NK-92 treated with Interleukin-12 subunit alpha and Interleukin-12 subunit beta, amount 100 ng/mL, for 24 hours (cell line): Measurements from ENCODE around the gene PRKCA.
"Not testable (repeated sequence)": the region's sequence is repeated elsewhere in the genome, so short reads cannot be mapped to it uniquely, and the experiment has no call there.

ENCODE experiments used
- DNase-seq: peaks from one replicate; lab custom pipeline; 2025; lab: John Stamatoyannopoulos, UW

The PRKCA gene

DNA sequence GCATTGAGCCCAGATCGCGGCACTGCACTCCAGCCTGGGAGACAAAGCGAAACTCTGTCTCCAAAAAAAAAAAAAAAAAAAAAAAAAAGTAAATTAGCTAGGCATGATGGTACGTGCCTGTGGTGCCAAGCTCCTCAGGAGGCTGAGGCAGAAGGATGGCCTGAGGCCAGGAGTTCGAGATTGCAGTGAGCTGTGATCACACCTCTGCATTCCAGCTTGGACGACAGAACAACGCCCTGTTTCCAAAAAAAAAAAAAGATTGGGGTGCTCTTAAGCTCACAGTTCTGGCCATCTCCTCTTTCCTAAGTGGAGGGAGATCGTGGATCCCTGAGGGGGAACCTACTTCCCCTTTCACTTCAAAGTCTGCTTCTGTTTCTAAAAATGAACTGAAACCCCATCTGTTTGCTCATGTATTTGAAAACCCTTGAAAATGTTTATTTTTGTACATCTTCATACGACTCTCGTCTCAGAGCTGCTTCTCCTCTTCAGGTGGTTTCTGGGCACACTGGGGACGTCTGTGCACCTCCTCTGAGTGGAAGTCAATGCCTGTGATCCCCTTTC lies 138.8 kb downstream of the PRKCA start:
- no peak for DNase-seq

DNA sequence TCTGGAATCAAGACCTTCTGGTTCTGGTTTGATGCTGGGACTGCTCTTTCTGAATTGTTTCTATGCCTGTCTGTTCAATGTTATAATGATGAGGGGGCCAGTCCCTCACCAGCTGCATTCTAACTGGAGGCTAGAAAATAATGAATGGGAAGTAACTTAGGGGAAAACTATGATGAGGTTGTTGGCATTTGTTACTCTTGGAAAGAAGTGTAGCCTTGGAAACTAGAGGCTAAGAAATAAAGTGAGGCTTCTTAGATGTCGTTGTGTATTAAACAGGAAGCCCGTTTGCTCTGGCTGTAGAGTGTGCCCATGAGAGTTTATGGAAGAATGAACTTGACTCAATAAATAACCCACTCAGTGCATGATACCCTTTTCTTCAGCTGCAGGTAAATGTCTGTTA lies 140.8 kb downstream of the PRKCA start:
- DNase-seq = no peak

DNA sequence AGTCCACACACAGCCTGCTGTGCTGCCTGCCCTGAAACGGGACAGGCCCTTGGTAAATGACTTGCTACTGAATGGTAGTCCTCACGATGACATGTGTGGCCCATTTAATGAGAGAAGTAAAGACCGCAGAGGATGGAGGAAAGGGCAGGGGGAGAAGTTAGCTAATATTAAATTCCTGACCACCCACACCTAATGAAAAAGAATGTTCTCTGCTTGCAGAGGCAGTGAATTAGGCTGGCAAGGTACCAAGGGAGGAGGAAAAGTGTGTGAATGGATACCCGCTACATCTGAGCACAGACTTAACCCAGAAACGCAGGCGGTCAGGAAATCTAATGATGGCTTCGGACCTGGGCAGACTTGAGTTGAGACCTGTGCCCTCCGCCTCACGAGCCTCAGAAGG lies 141.2 kb downstream of the PRKCA start:
- DNase-seq = no peak

DNA sequence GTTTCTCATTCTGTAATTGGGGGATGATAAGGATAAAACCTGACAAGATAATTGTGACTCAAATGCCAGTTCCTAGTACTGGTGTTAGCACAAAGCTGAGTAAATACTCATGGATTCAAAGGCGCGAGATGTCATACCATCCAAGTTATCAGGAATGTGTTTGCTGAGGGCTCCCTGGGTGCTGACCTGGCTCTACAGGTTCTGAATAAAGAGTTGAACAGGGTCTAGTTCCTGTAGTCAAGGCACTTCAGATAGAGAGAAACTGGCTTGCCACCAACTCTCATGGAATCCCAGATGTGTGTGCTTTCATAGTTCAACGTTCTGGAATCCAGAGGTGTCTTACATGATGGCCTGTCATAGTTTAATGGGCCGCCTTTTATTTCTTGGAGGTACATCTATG lies 141.6 kb downstream of the PRKCA start:
- DNase-seq = no peak

DNA sequence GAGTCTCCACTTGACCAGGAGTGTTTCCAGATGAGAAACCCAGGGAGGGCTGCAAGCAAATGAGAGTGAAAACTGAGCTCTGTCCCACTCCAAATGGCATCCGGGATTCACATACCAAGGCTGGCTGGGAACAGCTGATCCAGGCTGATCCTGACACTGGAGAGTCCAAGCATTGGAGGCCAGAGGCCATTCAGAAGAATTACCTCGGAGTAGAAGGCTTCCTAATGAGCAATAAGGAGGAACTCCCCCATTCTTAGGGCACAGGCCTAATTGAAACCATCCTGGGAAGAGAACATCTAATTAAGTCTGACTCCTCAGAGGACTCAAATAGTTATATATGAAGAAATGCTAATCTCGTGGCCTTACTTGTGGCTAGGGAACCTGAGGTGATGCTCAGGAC lies 142.8 kb downstream of the PRKCA start:
- DNase-seq = no peak

DNA sequence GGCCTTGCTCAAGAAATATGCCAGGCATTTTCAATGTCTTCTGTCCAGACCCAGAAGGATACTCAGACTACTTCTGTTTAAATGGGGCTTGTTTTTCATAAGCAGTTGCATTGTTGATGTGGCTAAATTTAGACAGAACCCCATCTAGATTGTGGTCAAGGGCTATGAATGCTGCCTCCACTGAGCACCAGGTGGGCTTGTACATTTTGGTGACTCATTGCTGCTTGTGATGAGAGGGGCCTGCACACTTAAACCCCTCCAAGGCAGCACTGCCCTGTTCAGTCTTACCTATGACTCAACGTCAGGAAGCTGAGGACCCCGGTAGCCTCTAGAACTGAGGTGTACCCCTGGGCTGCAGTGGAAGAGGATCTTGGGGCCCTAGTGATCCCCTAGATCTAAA lies 144.0 kb downstream of the PRKCA start:
- no peak for DNase-seq

DNA sequence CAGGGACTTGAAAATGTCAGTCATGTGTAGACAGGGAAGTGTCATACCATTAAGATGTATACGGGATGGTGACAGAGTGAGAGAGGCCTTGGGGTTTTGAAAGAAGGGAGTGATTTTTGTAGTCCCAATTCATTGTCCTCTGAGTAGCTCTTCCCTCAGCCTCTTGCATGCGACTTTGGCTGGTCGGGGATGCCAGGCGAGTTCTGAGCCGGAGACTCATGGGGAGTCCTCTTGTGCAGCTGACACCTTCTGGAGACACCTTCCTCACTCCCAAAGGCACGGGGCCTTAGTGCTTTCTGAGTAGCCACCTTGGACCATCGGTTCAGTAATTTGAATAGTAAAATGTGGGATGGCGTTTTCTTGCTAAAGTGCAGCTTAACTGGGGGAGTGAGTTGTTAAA lies 144.7 kb downstream of the PRKCA start:
- no peak for DNase-seq

DNA sequence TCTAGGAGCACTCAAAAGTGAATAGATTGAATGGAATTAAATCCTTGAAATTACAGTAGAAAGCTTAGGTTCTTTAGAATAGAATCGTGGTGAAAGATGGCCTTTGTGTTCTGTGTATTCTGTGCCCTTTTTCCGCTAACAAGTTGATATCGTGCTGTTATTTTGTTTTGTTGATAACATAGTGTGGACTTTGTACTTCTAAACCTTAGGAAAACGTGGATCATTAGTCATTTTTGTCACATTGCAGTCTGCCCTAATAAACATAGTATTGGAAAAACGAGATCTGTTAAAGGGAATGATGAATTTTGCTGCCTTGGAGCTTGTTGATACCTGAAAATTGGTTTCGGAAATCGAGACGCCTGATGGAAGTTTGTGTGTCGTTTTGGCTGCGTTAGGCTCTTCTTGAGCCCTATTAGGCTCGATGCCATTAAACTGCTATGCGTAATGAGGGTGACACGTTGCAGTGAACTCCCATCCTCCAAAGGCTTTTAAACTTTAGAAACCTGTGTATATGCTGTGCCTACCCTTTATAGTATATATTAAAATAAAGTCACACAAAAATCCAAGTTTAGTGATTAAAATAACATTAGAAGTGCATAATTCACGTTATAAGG lies 145.7 kb downstream of the PRKCA start:
- DNase-seq = no peak

DNA sequence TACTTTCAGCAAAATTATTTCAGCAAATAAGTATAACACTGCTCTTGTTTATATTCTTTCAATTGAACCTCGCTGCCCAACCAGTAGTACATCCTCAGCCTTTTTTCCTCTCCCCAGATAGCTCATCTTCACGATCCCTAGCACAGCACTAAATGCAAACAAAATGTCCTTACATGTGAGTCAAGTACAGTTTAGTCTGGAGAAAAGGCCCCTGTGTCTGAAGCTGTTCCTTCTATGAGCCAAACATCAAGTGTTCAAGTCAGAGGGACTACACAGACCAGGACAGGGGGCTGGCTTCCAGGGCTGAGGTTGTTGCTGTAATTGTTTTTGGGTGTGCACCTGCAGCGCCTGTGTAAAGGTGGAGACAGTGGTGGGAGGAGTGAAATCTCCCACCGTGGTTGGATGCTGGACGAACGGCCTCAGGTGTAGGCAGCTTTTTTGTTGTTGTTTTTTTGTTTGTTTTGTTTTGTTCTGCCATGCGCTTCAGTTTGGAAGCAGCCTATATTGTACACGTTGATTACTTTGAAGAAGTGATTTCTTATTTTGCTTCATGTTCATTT lies 147.1 kb downstream of the PRKCA start:
- DNase-seq = no peak

DNA sequence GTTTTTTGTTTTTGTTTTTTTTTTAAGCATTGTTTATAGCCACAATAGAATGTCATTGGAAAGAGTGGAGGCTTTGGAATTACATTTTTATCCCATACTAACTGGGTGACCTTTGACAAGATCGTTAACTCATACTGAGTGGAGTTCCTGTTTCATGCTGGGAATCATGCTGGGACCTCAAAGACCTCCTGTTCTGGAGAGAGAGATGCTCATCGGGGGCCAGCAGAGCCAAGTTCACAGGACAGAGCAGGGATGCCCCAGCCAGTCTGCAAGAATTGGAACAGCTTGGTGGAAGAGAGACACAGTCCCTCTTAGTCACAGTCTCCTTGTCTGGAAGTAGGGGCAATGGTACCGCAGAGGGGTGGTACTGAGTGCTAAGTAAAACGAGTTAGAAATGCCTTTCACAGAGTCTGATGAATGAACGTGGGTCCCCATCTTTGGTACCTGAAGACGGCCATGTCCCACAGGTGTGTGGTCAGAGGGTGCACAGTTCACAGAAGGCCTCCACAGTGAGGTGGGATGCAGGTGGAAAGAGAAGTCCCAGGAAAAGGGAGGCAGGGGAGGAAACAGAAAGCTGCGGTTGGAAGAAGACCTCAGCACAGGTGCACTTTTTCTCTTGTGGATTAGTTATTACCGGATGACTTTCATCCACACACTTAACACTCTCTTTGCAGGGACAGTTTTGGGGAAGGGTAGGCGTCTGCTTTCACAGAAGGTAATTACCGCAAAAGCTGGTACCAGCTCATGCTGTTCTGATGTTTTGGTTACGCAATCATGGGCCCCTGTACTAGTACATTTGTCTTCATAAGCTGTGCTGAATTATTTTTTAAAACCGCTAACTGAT lies 147.8 kb downstream of the PRKCA start:
- no peak for DNase-seq

DNA sequence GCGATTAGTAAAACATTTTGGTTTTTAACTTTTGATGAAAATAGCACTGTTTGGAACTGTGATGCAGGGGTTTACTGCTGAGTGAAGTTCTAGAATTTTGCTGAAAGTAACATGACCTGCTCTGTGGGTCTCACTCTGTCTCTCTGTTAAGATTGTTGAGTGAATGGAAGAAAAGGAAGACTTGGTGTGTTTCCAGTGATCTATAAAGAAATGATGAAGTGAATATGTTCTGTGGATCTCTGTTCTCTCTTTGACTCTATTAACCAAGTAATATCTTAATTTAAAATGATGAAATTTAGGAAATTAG lies 148.4 kb downstream of the PRKCA start:
- no peak for DNase-seq

DNA sequence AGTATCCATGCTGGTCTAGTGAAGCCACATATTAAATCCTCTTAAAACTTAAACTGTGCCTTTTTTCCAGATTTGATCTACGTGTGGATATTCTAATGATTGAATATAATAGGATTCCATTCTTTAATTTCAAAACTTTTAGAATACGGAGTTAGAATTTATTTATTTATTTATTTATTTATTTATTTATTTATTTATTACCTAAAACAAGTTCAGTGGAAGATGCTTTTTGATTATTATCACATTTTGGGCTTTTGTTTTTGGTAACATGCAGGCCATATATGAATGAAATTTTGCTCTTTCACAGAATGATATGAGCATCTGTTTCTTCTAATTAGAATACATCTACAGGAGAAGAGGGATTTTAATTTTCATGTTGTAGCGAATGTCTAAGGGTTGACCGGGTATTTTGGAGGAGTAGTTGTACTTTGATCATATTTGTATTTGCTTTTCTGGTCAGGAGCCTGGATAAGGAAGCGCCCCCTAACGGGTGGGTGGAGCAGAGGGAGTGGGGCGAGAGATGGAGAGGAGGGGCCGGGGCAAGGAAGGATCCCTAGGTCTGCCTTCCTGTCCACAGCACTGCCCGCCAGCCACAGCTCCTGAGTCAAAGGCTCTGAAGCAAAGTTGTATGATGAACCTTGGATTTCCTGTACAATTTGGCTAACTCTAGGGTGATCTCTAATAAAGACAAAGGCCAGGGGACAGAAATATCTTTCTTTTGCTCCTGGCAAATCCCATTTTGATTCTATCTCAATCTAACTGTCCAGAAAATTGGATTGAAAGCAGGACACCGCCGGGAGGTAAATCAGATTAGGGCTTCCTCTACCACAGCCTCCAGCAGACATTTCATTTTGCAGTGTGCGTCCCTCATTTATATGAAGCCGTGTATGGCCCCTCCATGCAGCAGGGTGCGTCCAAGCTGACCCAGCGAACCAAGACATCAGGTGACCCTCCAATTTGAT lies 149.1 kb downstream of the PRKCA start:
- no peak for DNase-seq

DNA sequence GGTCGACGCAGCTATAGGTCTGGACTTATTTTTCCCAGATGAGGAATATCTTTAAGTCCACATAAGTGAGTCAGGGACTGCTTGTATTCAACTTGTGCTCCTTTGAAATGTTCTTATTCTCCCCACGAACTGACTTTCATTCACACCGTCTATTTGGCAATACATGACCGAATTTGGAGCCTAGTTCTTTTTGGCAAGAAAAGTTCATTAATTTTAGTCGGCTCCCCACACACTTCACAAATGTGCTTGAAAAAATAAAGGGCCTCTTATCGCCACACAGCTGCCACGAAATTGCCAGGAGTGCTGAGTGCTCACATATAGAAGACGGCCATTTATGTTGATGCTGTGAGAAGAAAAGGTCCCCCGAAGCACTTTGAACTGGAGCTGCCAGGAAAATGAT lies 152.6 kb downstream of the PRKCA start:
- DNase-seq = no peak

DNA sequence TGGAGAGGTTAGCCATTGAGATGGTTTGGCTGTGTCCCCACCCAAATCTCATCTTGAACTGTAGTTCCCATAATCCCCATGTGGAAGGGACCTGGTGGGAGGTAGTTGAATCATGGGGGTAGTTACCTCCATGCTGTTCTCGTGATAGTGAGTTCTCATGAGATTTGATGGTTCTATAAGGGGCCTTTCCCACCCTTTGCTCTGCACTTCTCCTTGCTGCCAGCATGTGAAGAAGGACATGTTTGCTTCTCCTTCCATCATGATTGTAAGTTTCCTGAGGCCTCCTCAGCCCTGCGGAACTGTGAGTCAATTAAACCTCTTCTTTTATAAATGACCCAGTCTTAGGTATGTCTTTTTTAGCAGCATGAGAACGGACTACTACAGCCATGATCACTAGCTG lies 155.1 kb downstream of the PRKCA start:
- DNase-seq = not testable (repeated sequence)

DNA sequence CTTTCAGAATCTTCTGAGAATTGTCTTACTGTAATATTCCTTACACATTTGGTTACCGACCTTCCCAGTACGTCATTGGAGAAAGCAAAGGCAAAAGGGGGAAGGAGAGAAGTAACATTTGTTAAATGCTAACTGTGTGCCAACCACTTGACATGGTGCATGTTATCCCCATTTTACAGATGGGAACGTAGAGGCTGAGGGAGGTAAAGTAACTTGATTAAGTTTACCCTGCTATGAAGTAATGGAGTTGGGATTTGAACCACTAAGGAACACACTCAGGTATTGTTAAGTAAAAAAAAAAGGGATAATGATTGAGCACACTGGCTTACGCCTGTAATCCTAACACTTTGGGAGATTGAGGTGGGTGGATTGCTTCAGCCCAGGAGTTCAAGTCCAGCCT lies 156.4 kb downstream of the PRKCA start:
- DNase-seq = no peak

DNA sequence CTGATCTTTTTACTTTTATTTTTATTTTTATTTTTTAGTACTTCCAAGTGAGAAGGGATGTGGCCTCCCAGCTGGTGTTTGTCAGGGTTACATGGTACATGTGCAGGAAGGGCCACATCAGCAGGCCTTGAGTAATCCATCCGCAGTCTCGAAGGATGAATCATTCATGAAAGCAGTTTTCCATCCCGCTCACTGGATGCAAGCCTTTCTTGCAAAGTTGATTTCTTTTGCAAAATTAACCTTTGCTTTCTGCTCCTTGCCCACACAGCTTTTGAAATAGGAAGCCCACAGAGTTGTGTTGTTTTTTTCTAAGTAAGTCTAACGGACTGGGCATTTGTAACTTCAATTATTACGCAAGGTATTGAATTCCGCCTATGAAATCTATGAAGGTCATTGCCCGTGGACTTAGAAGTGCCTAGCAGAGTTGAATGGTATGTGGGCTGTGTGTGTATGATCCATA lies 157.4 kb downstream of the PRKCA start:
- DNase-seq = no peak

DNA sequence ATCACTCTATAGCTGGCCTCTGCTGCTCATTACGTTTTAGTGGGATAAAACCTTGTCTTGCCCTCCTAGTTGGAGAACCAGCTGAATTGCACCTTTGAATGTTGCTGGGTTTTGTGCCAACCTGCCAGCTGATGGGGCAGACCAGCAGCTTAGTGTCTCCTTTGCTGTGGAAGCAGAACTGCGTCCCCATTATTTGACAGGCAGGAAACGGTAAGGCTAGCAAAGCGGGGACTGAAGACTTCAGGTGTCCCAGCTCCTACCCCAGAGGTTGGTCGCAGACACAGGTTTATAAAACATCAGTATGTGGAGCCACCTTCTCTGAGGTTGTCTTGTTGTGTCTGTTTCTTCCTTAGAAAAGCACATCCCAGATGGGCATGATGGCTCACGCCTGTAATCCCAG lies 158.1 kb downstream of the PRKCA start:
- DNase-seq = no peak

DNA sequence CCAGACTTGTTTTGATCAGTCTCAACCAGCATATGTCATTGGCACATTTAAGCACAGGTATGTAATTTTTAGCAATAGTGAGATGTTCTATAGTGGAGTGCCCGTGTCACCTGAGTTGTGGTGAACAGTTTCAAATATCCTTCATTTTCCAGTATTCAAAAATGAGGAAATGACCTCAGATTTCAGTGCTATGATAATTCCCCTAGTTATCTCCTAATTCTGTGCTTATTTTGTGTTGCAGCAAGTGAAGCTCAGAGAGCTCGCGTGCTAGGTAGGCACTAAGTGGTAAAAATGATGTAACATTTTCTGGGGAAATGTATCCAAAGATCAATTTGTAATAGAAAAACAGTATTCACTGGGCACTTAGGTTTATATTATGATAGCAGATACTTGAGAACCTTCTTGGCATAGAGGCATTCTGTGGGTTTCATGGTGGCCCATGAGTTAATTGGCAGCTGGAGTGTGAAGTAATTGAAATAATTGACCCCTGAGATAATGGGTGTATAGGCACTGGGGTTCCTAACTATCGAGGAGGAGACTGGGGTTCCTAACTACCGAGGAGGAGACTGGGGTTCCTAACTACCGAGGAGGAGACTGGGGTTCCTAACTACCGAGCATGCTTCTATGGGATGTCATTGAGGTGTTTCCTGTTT lies 159.1 kb downstream of the PRKCA start:
- DNase-seq = no peak

DNA sequence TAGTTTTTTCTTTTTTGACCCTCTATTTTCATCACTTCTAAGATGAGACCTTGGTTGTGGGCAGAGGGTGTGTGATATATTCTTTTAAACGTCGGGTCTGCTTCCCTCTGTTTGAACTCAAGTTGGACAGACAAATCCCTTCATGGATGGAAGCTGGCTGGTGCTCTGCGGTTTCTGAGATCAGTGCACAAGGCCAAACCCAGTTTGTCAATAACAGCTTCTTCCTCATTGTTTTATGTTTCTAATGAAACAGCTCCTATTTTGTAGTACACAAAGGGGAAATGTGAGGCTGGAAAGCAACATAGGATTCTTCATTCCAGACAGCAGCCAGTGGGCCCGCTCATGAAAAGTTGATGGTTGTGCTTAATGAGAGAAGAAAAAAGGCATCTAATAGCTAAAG lies 159.6 kb downstream of the PRKCA start:
- no peak for DNase-seq

DNA sequence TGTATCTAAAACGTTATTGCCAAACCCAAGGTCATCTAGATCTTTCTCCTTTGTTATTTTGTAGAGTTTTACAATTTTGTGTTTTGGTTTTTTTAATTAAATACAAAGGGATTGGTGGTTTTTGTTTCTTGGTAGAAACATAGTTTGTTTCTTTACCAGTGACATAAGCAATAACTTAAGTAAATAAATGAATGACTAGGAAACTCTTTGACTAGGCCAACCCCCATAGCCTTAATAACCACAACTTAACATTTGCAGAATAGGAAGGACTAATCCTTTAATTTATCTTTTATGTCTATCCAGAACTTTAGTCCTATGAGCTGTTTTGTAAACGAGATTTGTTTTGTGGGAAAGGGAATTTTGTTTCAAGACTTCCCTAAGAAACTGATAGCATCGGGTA lies 162.5 kb downstream of the PRKCA start:
- no peak for DNase-seq

DNA sequence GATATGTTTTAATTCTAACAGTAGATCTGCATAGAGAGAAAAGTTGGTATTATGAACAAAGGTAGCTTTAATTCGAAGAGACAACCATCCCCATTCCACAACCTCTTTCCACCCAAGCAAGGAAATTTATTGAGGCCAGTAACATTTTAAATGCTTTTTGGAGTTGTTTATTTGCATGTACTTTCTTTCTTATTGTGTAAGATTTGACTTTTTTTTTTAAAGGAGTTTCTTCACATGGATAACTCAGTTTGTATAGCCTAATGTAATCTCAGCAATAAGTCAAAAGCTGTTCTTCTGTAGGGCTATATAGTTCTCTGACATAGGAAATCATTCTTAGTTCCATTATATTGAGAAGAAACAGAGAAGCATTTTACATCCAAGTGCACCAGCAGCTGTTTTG lies 163.3 kb downstream of the PRKCA start:
- no peak for DNase-seq
